HG03108 (cell line): ENCODE data around the gene PLXNA1.
A peak's percentile ranks its signal among the peaks of the same experiment; 100 is the strongest.

Source experiments
- ATAC-seq: cut with Tn5 transposase; IDR thresholded peaks from one replicate; pipeline ENCODE4 v1.9.1; 2021; ENCODE audit warnings: moderate library complexity; ENCODE audit not compliant: unreplicated experiment

PLXNA1 gene

GRCh38 chr3:127015282-127016042 lies 32.5 kb downstream of the PLXNA1 start:
- ATAC-seq = peak; percentile 55

- ATAC-seq = no peak
These were observed 33.1 kb downstream of the PLXNA1 start for GRCh38 chr3:127016043-127016343.

- ATAC-seq = no peak
These were observed 33.5 kb downstream of the PLXNA1 start for GRCh38 chr3:127016461-127016860.

- ATAC-seq = no peak
These were observed 34.3 kb downstream of the PLXNA1 start for GRCh38 chr3:127017229-127017628.

- no peak for ATAC-seq
These were observed 34.9 kb downstream of the PLXNA1 start for GRCh38 chr3:127017781-127018180.

- ATAC-seq = no peak
These were observed 35.5 kb downstream of the PLXNA1 start for GRCh38 chr3:127018306-127018828.

GRCh38 chr3:127019449-127019848 lies 36.5 kb downstream of the PLXNA1 start:
- ATAC-seq = no peak

GRCh38 chr3:127020543-127020942 lies 37.6 kb downstream of the PLXNA1 start:
- no peak for ATAC-seq

GRCh38 chr3:127022849-127023248 lies 39.9 kb downstream of the PLXNA1 start:
- ATAC-seq = no peak

GRCh38 chr3:127025456-127025855 lies 42.5 kb downstream of the PLXNA1 start:
- no peak for ATAC-seq

- no peak for ATAC-seq
These were observed 43.1 kb downstream of the PLXNA1 start for GRCh38 chr3:127026036-127026435.

- no peak for ATAC-seq
These were observed 43.7 kb downstream of the PLXNA1 start for GRCh38 chr3:127026661-127027060.

- no peak for ATAC-seq
These were observed 44.3 kb downstream of the PLXNA1 start for GRCh38 chr3:127027061-127027735.

GRCh38 chr3:127027811-127028548 lies 45.1 kb downstream of the PLXNA1 start:
- ATAC-seq = no peak

- ATAC-seq = no peak
These were observed 46.1 kb downstream of the PLXNA1 start for GRCh38 chr3:127028781-127029657.

GRCh38 chr3:127029658-127030507 lies 47.0 kb downstream of the PLXNA1 start:
- ATAC-seq = no peak

GRCh38 chr3:127030508-127031412 lies 47.8 kb downstream of the PLXNA1 start:
- ATAC-seq = no peak

- no peak for ATAC-seq
These were observed 48.5 kb downstream of the PLXNA1 start for GRCh38 chr3:127031413-127031810.

- ATAC-seq = no peak
These were observed 48.9 kb downstream of the PLXNA1 start for GRCh38 chr3:127031845-127032244.
